ENCODE data around the gene DAZAP1.

Gene DAZAP1

GRCh38 chr19:1426736-1427135, 19.4 kb downstream of the DAZAP1 start:
- DNase-seq = no peak

DNA sequence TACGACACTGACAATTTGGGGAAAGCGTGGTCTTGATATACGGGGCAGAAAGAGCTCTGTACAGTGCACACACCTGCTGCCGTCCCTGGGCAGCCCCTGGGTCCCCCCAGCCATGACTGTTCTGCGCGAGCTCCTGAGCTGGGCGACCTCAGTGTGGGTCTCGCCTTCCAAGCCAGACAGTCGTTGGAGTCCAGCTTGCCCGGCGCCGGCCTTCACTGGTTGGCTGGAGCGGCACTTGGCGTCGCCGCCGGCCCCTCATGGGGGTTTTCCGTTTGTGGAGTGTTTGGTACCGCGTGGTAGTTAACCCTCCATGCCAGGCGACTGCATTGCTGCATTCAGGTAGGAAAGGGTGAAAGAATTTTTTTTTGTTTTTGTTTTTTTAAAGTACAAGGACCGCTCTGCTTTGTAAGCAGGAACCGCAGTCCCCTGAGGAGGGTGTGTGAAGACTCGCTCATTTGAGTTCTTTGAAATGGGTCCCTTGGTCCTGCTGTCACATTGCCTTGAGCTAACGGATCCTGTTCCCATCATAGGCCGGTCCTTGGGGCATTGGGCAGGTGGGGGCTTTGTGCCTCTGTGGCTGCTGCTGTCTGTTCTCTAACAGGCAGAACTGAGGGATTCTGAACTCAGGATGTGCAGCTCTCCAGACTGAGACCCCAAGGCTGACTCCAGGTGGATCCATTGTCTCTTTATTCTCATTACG, 20.0 kb downstream of the DAZAP1 start:
- no peak for DNase-seq

DNA sequence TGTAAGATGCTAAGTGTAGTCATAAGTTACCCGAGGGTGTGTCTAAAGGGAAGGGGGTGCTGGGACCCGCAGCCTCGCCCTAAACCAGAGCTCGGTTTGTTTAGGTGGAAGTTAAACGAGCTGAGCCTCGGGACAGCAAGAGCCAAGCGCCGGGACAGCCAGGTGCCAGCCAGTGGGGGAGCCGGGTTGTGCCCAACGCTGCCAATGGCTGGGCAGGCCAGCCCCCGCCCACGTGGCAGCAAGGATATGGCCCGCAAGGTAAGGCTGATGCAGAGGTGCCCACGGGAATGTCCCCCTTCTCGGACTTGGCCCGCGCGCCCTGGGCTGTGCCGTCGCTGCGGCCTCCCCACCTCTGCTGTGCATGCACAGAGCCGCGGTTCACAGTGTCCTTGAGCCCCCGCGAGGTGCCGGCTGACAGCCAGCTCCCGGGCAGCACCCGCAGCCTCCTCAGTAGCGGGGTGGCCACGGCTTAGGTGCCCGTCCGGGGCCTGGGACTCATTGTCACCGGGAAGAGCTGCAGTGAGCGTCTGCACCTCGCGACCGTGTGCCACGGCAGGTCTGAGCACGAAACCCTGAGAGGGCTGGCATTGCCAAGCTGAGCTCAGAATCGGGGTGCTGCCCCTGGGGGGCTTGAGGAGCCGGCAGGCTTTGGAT, 21.5 kb downstream of the DAZAP1 start:
- no peak for DNase-seq

DNA sequence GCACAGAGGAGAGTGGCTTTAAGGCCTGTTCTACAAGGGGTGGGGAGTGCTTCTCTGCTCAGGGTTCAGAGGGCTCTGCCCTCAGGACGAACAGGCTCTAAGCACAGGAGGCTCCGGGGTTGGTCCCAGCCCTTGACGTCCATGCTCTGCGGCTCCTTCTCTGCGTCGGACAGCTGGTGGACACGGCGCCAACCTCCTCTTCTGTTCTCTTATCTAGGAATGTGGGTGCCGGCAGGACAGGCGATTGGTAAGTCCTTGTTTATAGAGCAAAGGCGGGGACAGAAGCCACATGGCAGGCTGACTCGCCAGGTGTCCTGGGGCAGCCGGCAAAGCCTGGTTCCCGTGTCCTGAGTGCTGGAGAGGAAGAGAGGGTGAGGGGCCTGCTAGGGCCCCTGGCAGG, 22.4 kb downstream of the DAZAP1 start:
- no peak for DNase-seq

DNA sequence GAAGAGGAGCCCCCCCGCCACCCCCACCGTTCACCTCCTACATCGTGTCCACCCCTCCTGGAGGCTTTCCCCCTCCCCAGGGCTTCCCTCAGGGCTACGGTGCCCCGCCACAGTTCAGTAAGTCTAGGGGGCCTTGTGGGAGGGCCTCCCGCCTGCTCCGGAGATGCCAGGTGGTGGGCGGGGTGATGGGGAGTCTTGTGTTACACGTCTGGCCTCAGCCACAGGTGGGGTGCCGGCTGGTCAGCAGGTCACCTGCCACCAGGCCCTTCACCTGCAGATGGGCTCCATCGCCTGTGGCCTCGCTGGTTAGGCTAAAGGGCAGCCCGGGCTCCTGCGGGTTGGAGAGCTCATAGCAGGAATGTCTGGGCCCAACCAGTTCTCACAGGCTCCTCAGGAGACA, 22.9 kb downstream of the DAZAP1 start:
- DNase-seq = no peak

DNA sequence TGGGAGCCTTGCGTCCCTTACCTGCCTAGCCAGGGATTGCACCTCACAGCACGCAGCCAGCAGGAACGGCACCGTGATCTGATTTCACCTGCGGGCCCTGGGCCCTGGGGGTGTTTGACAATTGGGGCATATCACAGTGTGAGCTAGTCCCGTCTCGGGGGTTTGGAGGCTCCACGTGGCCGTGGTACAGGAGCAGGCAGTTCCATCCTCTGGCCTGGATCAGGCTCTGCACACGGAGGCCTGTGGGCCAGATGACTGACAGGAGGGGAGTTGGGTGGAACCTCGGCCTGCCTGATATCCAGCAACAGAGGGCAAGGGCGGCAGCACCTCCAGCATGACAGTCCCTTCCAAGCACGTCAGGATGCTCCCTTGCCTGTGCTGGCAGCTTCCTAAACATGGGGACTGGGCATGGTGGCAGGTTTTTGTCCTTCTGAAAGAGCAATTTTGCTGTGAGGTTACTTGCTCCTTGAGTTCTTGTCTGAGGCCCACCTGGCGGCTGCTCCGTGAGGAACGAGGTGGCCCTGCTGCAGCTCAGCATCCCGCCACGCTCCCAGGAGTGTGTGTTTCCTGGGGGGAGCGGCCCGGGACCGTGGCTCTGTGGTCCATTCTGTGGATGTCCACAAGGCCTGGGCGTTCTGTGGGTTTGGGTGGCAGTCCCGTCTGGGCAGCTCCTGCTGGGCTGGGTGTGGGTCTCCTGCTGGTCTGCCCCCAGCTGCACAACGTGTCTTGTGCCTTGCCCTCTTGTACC, 24.5 kb downstream of the DAZAP1 start:
- DNase-seq = no peak

DNA sequence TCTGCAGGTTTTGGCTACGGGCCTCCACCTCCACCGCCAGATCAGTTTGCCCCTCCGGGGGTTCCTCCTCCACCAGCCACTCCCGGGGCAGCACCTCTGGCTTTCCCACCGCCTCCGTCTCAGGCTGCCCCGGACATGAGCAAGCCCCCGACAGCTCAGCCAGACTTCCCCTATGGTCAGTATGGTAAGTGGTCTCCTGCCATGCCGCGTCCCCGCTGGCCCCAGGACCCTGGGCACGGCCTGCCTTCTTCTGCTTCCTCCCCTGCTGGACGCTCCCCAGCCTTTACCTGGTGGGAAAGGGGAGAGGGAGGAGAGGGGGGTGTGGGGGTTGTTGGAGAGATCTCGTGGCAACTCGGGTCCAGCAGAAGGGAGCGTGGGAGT, 25.1 kb downstream of the DAZAP1 start:
- DNase-seq = no peak

GRCh38 chr19:1433119-1434039, 26.0 kb downstream of the DAZAP1 start:
- no peak for DNase-seq

DNA sequence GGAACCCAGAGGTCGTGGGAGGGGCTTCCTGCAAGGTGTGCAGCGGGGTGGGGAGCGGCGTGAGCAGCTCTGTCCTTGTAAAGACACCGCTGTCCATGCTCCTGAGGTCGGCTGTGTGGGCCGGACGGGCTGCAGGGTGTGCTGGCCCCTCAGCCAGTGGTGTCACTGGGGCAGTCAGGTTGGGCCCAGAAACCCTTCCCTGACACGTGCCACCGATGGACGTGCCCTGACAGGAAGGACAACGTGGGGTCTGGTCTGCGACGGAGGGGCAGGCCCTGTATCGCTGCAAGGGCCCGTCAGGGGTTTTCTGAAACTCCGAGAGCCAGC, 26.6 kb downstream of the DAZAP1 start:
- DNase-seq = no peak

DNA sequence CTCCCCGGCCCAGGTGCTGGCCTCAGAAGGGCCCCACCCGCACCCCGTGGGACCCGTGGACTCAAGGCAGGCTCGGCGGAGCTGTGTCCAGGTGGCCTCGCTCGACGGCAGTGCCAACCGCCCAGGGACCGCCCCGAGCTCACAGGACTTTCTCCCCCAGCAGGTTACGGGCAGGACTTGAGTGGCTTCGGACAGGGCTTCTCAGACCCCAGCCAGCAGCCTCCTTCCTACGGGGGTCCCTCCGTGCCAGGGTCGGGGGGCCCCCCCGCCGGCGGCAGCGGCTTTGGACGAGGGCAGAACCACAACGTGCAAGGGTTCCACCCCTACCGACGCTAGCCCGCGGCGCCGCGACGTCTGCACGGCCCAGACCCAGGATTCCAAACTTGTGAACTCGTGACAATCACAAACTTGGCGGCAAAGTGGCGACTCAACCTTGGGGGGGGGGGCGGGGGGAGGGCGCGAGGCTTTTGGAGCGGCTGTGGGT, 27.2 kb downstream of the DAZAP1 start:
- no peak for DNase-seq

DNA sequence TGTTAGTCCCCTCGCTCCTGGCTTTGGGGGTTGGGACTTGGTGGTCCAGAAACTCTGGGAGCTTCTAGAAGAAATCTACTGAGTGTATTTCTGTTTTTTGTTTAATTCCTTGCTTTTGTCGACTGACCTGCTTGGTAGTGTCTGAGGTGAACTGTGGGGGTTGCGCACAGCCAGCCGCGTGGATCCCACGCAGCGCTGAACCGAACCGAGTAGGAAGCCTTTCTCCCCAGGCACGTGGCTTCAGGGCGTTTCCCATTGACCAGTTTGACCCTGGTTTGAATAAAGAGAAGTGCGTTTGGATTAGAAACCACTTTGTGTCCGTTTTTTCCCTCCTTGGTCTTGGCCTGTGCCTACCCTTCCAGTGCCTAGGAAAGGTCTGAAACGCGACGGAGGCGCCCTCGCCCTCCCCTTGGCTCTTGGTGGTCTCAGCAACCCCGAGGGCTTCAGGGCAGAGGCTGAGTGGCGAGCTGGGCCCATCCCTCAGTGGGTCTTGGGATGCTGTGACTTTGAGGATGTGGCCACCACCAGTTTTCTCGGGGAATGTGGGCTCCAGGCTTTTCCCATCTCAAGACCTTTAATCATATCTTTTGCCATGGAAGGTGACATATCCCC, 28.1 kb downstream of the DAZAP1 start:
- peak; percentile 63 for DNase-seq

- no peak for DNase-seq
Observed at GRCh38 chr19:1437609-1438008, 30.2 kb downstream of the DAZAP1 start.

DNA sequence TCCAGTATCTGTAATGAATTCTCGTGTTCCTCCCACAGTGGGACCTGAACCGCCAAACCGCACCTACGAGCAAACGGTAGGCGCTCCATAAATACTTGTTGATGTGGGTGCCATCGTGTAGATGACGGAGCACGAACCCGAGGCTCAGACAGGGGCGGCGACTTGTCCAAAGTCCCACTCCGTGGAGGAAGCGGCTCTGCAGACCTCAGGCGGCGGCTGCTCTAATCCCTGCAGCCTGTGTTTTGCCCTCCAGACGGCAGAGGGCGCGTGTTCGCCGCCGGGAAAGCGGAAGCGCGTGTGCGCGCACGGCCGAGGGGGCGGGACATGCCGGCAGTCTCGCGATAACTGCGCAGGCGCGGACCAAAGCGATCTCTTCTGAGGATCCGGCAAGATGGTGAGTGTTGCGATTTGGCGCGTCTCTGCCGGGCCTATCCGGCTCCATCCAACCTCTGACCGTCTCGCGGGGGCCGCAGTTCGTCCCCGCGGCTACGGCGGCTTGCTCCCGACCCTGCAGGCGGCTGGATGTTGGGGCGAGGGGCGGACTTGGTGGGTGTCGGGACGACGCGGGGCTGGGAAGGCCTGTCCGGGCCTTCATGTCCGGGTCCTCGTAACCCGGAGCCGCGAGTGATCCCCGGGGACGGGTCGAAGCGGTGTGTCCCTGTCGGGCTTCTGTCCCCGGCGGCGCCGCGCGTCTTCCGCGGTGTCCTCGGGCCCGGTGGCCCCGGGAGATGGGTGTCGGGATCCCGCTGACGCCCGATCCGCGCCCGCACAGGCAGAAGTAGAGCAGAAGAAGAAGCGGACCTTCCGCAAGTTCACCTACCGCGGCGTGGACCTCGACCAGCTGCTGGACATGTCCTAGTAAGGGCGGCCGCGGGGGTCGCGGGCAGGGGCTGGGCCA, 30.9 kb downstream of the DAZAP1 start, which contains the start of gene RPS15:
RPS15 (plus strand) TSS at position 362 of the 898 bp plus-strand sequence; CDS start at position 392, 30 bp downstream.
- peak; percentile 94 for DNase-seq

- DNase-seq = no peak
Observed at GRCh38 chr19:1438933-1439354, 31.6 kb downstream of the DAZAP1 start.

DNA sequence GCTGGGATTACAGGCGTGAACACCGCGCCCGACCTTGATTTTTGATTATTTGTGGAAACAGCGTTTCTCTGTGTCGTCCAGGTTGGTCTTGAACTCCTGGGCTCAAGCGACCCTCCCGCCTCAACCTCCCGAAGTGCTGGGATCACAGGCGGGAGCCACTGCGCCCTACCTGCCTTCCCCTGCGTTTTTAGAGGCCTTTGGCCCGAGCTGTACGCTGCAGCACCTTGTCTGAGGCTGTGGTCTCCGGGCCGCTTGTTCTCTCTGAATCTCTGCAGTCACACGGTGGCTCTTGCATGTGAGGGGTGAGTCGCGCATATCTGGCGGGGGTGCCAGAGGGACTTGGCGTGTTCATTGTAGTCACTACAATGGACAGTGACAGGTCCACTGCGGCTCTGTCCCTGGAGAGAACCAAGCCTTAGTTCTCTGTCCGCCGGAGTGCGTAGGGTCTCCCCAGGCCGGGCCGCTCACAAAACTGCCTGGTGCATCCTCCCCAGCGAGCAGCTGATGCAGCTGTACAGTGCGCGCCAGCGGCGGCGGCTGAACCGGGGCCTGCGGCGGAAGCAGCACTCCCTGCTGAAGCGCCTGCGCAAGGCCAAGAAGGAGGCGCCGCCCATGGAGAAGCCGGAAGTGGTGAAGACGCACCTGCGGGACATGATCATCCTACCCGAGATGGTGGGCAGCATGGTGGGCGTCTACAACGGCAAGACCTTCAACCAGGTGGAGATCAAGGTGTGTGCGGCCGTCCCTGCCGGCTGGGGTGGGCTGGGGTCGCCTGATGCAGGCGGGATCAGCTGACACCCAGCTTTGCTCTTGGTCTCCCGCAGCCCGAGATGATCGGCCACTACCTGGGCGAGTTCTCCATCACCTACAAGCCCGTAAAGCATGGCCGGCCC, 32.4 kb downstream of the DAZAP1 start:
- DNase-seq = peak; percentile 33

DNA sequence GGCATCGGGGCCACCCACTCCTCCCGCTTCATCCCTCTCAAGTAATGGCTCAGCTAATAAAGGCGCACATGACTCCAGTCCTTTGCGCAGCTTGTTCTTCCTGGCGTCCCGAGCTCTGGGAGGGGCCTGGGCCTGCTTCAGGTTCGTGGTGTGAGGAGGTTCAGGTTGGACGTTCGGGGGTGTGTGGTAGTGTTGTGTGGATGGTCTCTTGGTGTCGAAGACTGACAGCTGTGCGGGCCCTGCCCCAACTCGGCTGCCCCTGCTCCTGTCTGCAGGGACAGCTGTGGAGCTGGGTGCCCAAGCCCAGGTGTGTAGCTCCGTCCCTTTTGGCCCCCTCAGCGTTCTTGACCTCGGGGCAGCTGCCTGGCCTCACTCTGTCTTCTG, 33.0 kb downstream of the DAZAP1 start:
- DNase-seq = no peak

- DNase-seq = no peak
Observed at GRCh38 chr19:1441022-1441426, 33.6 kb downstream of the DAZAP1 start.

DNA sequence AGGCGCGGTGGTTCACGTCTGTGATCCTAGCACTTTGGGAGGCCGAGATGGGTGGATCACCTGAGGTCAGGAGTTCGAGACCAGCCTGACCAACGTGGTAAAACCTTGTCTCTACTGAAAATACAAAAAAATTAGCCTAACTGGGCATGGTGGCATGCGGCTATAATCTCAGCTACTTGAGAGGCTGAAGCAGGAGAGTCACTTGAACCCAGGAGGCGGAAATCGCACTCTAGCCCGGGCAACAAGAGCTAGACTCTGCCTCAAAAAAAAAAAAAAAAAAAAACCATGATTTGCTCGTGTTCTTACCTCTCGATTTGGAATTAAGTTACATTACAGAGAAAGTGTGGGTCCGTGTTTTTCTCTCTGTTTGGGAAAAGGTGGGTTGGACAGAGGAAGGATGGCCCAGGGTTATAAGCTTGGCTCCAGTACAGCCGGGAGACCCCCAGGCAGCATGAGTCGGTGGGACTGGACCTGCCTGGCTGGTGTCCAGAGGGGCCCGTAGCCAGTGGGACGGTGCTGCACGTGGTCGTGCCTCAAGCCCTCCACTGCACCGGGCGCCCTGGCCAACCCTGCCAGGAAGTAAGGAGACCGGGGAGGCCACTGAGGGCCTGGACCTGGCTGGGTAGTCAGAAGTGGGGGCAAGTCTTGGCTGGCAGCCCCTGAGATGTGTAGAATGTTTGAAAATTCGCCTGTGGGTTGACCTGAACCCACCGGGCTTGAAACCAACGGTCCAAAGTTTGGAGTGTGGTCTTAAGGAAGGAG, 34.5 kb downstream of the DAZAP1 start:
- DNase-seq = no peak

DNA sequence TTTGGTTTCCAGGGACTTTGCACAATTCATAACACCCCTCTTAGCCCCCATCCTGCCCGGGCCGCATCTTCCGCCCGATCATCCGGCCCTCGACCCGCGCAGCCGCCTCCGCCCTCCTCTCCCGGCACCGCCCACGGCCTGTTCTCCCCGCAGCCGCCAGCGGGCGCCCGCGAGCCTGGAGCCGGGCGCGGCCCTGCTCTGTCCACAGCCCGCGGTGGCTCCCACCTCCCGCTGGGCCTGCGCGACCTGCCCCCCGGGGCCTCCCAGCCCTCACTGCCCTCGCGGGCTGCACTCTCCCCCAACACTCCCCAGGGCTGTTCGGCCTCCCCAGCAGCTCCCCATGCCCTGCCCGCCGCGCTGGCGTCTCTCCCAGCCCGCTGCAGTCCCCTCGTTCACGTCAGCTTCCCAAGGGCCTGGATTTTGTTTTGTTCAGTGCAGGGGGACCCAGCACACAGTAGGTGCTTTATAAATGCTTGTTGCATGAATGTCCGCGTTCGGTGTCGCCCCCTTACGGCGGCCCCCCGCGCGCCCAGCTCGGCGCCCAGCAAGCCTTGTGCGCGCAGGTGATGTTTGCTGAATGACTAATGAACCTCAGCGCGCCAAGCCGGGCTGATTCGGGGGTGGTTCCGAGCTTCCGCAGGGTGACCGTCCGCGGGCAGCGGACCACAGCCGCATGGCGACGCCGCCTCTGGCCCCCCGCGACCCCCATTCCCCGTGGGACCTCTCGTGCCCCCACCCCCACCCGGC, 38.0 kb downstream of the DAZAP1 start:
- peak; percentile 55 for DNase-seq
